ENCODE data around the gene TNNT2.

Gene TNNT2

GRCh38 chr1:201312298-201312697 is 65.2 kb downstream of the TNNT2 start:
- Histone ChIP-seq H3K4me2 (ENCODE audit: low read depth, low read length) (no peak overlapping the region), H3K4me3 (ENCODE audit: low read length) (no peak overlapping the region), H3K27ac (ENCODE audit: low read length) (no peak overlapping the region), H3K27me3 (replicated peaks; ENCODE audit: insufficient read depth, low read length) (peaks cover 80% of the 10 kb centered on the region), H3K9me3 (replicated peaks; ENCODE audit: insufficient read depth, low read length) (no peaks in the 10 kb centered on the region), H3F3A (ENCODE audit: insufficient read depth, low read length) (no peaks in the 10 kb centered on the region), H4K20me1 (ENCODE audit: insufficient read depth, low read length) (peaks cover 4% of the 10 kb centered on the region; the same call in 1 of the 2 replicates), H3K4me1 (ENCODE audit: low read length) (no peaks in the 10 kb centered on the region), H3K79me2 (ENCODE audit: low read length) (no peaks in the 10 kb centered on the region), H3K9me2 (replicated peaks; ENCODE audit: insufficient read depth, low read length) (no peaks in the 10 kb centered on the region), H3K9ac (ENCODE audit: low read length) (no peak overlapping the region), H2AFZ (ENCODE audit: low read length) (no peak overlapping the region), H3K36me3 (replicated peaks; ENCODE audit: insufficient read depth, low read length) (no peaks in the 10 kb centered on the region)
- no peak for DNase-seq
- TF ChIP-seq EZH2 (optimal IDR thresholded peaks at IDR 0.05; ENCODE audit: low read depth, low read length) (no peak), EZH2phosphoT487 (IDR thresholded peaks at IDR 0.05; ENCODE audit: low read length) (no peak)
- TF ChIP-seq, protein P1, sequence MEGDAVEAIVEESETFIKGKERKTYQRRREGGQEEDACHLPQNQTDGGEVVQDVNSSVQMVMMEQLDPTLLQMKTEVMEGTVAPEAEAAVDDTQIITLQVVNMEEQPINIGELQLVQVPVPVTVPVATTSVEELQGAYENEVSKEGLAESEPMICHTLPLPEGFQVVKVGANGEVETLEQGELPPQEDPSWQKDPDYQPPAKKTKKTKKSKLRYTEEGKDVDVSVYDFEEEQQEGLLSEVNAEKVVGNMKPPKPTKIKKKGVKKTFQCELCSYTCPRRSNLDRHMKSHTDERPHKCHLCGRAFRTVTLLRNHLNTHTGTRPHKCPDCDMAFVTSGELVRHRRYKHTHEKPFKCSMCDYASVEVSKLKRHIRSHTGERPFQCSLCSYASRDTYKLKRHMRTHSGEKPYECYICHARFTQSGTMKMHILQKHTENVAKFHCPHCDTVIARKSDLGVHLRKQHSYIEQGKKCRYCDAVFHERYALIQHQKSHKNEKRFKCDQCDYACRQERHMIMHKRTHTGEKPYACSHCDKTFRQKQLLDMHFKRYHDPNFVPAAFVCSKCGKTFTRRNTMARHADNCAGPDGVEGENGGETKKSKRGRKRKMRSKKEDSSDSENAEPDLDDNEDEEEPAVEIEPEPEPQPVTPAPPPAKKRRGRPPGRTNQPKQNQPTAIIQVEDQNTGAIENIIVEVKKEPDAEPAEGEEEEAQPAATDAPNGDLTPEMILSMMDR (IDR thresholded peaks at IDR 0.05; ENCODE audit: low read length) = no peak

DNA sequence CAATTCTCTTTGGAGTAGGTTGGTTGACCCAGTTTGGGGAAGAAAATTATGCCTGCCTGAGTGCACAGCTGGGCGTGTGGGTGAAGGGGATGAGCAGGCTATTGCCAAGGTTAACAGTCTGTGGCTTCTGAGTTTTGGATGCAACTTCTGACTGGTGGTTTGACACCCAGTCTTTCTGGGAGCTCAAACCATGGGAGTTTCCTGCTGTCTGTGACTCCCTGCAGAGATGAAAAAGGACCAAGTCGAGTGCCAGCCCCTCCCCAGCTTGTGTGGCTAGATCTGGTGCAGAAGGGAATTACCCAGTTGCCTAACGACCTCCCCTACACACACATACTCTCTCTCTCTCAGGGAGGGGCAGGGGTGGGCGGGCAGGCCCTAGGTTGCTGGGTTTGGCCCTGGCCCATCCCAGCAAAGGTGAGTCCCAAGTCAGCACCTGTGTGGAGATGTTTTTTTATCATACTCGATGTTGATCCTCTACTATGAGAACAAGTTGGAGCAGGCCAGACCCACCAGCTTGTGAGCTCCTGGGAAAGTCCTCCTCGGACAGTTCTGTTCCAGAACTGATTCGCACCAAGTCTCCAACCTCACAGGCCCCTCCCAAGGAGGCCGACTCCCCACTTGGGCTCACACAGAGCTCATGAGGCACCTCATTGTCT is 66.0 kb downstream of the TNNT2 start:
- Histone ChIP-seq H3K36me3 (replicated peaks; ENCODE audit: insufficient read depth, low read length) (no peaks in the 10 kb centered on the region), H3K9me3 (replicated peaks; ENCODE audit: insufficient read depth, low read length) (no peaks in the 10 kb centered on the region), H3K27me3 (replicated peaks; ENCODE audit: insufficient read depth, low read length) (peaks cover 80% of the 10 kb centered on the region), H3F3A (ENCODE audit: insufficient read depth, low read length) (no peaks in the 10 kb centered on the region), H2AFZ (ENCODE audit: low read length) (no peak overlapping the region), H3K9ac (ENCODE audit: low read length) (no peak overlapping the region), H3K27ac (ENCODE audit: low read length) (no peak overlapping the region), H3K9me2 (replicated peaks; ENCODE audit: insufficient read depth, low read length) (no peaks in the 10 kb centered on the region), H4K20me1 (ENCODE audit: insufficient read depth, low read length) (peaks cover 4% of the 10 kb centered on the region; the same call in 1 of the 2 replicates), H3K79me2 (ENCODE audit: low read length) (no peaks in the 10 kb centered on the region), H3K4me1 (ENCODE audit: low read length) (no peaks in the 10 kb centered on the region), H3K4me2 (ENCODE audit: low read depth, low read length) (no peak overlapping the region), H3K4me3 (ENCODE audit: low read length) (no peak overlapping the region)
- TF ChIP-seq EZH2 (optimal IDR thresholded peaks at IDR 0.05; ENCODE audit: low read depth, low read length) (no peak), EZH2phosphoT487 (IDR thresholded peaks at IDR 0.05; ENCODE audit: low read length) (no peak)
- TF ChIP-seq, protein P1 (IDR thresholded peaks at IDR 0.05; ENCODE audit: low read length) = no peak
- DNase-seq = no peak

GRCh38 chr1:201310986-201311355 is 66.5 kb downstream of the TNNT2 start:
- TF ChIP-seq, protein P1 (IDR thresholded peaks at IDR 0.05; ENCODE audit: low read length) = no peak
- TF ChIP-seq EZH2phosphoT487 (IDR thresholded peaks at IDR 0.05; ENCODE audit: low read length) = no peak
- no peak for TF ChIP-seq EZH2 (optimal IDR thresholded peaks at IDR 0.05; ENCODE audit: low read depth, low read length)
- Histone ChIP-seq H4K20me1 (ENCODE audit: insufficient read depth, low read length) (peaks cover 4% of the 10 kb centered on the region; the same call in 1 of the 2 replicates), H3K4me3 (ENCODE audit: low read length) (no peak overlapping the region), H3K4me2 (ENCODE audit: low read depth, low read length) (no peak overlapping the region), H3K9me3 (replicated peaks; ENCODE audit: insufficient read depth, low read length) (no peaks in the 10 kb centered on the region), H3K79me2 (ENCODE audit: low read length) (no peaks in the 10 kb centered on the region), H3K4me1 (ENCODE audit: low read length) (no peaks in the 10 kb centered on the region), H3F3A (ENCODE audit: insufficient read depth, low read length) (no peaks in the 10 kb centered on the region), H3K27ac (ENCODE audit: low read length) (no peak overlapping the region), H3K9me2 (replicated peaks; ENCODE audit: insufficient read depth, low read length) (no peaks in the 10 kb centered on the region), H3K9ac (ENCODE audit: low read length) (no peak overlapping the region), H3K36me3 (replicated peaks; ENCODE audit: insufficient read depth, low read length) (no peaks in the 10 kb centered on the region), H3K27me3 (replicated peaks; ENCODE audit: insufficient read depth, low read length) (peaks cover 81% of the 10 kb centered on the region), H2AFZ (ENCODE audit: low read length) (no peak overlapping the region)
- no peak for DNase-seq
